PC-9 (cell line): ENCODE results near the gene SMARCA4. TPM values are rescaled to one million over a fixed set of nuclear protein-coding genes. Genes with fewer than 3 reads are reported as not detected.

Experiments
- BruUV-seq: library from RNA; stranded (reverse); fragments of 400-500 nt; replicated peaks from 2 replicates; lab custom pipeline; 2021; lab: Mats Ljungman, UMichigan
- CTCF ChIA-PET: fragments of 300-600 bp; sonication (Branson Sonifier 250); formaldehyde crosslinking; loops from one replicate; lab custom pipeline; 2022; ENCODE audit warnings: antibody characterized with exemption; lab: Charles Lee
- POLR2A ChIA-PET: fragments of 300-600 bp; sonication (Branson Sonifier 250); formaldehyde crosslinking; loops from one replicate; lab custom pipeline; 2022; ENCODE audit warnings: antibody characterized with exemption; ENCODE audit not compliant: unreplicated experiment; lab: Charles Lee
- DNase-seq, 2 experiments: peaks; one replicate each; pipeline versions ENCODE4 v3.0.0 to v3.0.0-alpha.2; 2015 to 2022; ENCODE audit warnings: mixed read lengths in 1 of 2
- H2AFZ ChIP-seq: fragments of 200-600 bp; sonication (generic); 2 replicates; pipeline ENCODE4 v1.8.1; 2017; ENCODE audit warnings: antibody characterized with exemption
- H3F3A ChIP-seq: fragments of 200-600 bp; sonication (generic); 2 replicates; pipeline ENCODE4 v1.8.1; 2017; ENCODE audit warnings: antibody characterized with exemption, mild to moderate bottlenecking, low read depth; ENCODE audit not compliant: insufficient read depth
- H3K27ac ChIP-seq: fragments of 200-600 bp; sonication (generic); 2 replicates; pipeline ENCODE4 v1.6.1; 2016; ENCODE audit warnings: mixed run types
- H3K27me3 ChIP-seq: fragments of 200-600 bp; sonication (generic); 2 replicates; pipeline ENCODE4 v1.6.1; 2016; ENCODE audit warnings: low read depth, mixed run types; ENCODE audit not compliant: insufficient read depth
- H3K36me3 ChIP-seq: fragments of 200-600 bp; sonication (generic); 2 replicates; pipeline ENCODE4 v1.6.1; 2016; ENCODE audit warnings: low read depth, mixed run types
- H3K4me1 ChIP-seq: fragments of 200-600 bp; sonication (generic); replicated peaks from 2 replicates; pipeline ENCODE4 v1.6.1; 2016; ENCODE audit warnings: mixed run types; ENCODE audit not compliant: insufficient read depth
- H3K4me2 ChIP-seq: fragments of 200-600 bp; sonication (generic); 2 replicates; pipeline ENCODE4 v1.6.1; 2017; ENCODE audit warnings: mixed run types
- H3K4me3 ChIP-seq: fragments of 200-600 bp; sonication (generic); 2 replicates; pipeline ENCODE4 v1.6.1; 2016; ENCODE audit warnings: mixed run types
- H3K79me2 ChIP-seq: fragments of 200-600 bp; sonication (generic); 2 replicates; pipeline ENCODE4 v1.6.1; 2017; ENCODE audit warnings: low read depth, mixed run types
- H3K9me2 ChIP-seq: fragments of 200-600 bp; sonication (generic); 2 replicates; pipeline ENCODE4 v1.8.1; 2017; ENCODE audit warnings: mild to moderate bottlenecking; ENCODE audit not compliant: insufficient read depth
- H3K9me3 ChIP-seq: fragments of 200-600 bp; sonication (generic); 2 replicates; pipeline ENCODE4 v1.8.1; 2016; ENCODE audit warnings: low read depth; ENCODE audit not compliant: insufficient read depth
- H4K20me1 ChIP-seq: fragments of 200-600 bp; sonication (generic); 2 replicates; pipeline ENCODE4 v1.8.1; 2017; ENCODE audit not compliant: insufficient read depth
- CTCF ChIP-seq: fragments of 200-600 bp; sonication (generic); conservative IDR thresholded peaks from 2 replicates; pipeline ENCODE4 v1.6.1; 2017; ENCODE audit warnings: mixed run types, antibody characterized with exemption, mild to moderate bottlenecking, moderate library complexity
- EZH2 ChIP-seq: fragments of 200-600 bp; sonication (generic); IDR thresholded peaks from 2 replicates; pipeline ENCODE4 v1.8.0; 2017; ENCODE audit warnings: antibody characterized with exemption, low read depth
- intact Hi-C: fragments of 100-400 bp; cut with micrococcal nuclease; formaldehyde crosslinking; loops from one replicate; pipeline ENCODE4 v1.10.0; 2022; ENCODE audit not compliant: unreplicated experiment
- total RNA-seq: library from RNA; stranded (reverse); gene quantifications from 2 replicates; pipeline ENCODE4 v1.2.3, GENCODE V29; 2021

Gene SMARCA4
- total RNA-seq, 1 experiment from 2014 or later = 136 TPM

GRCh38 chr19:10912619-10913018 lies 48.2 kb upstream of the SMARCA4 start:
- Histone ChIP-seq H3K4me3 (no peak overlapping the region), H3K9me2 (no peaks in the 10 kb centered on the region), H3K9me3 (no peaks in the 10 kb centered on the region), H3K4me2 (no peak overlapping the region), H3K79me2 (no peaks in the 10 kb centered on the region), H3K27ac (no peak overlapping the region), H3K27me3 (no peaks in the 10 kb centered on the region), H3K36me3 (peaks cover 12% of the 10 kb centered on the region; the same call in 1 of the 2 replicates), H3F3A (peaks cover 13% of the 10 kb centered on the region; the same call in 1 of the 2 replicates), H3K4me1 (peaks cover 12% of the 10 kb centered on the region; the same call in 1 of the 2 replicates), H4K20me1 (no peaks in the 10 kb centered on the region), H2AFZ (no peak overlapping the region)
- no TSS peak for BruUV-seq
- intact Hi-C loops = no loop called here
- CTCF ChIA-PET = interaction anchor here (0.5 to 0.7 kb wide), 2 partner anchors 8 to 470 kb away, joined by 4 read pairs; no protein-coding TSS in a partner anchor
- DNase-seq = no peak
- TF ChIP-seq CTCF (no peak), EZH2 (no peak)
- POLR2A ChIA-PET = interaction anchor here (0.6 kb wide), 1 partner anchor 165 kb away, joined by 21 read pairs; no protein-coding TSS in a partner anchor

- no peaks in the 10 kb centered on the region for H4K20me1 ChIP-seq
- POLR2A ChIA-PET = no interaction called here
- TF ChIP-seq EZH2 (no peak), CTCF (no peak)
- no TSS peak for BruUV-seq
- H3F3A ChIP-seq = peaks cover 23% of the 10 kb centered on the region; the same call in 1 of the 2 replicates
- no peaks in the 10 kb centered on the region for H3K9me2 ChIP-seq
- no peaks in the 10 kb centered on the region for H3K27me3 ChIP-seq
- H3K9me3 ChIP-seq = no peaks in the 10 kb centered on the region
- H3K4me1 ChIP-seq = peaks cover 12% of the 10 kb centered on the region; the same call in 1 of the 2 replicates
- no peak overlapping the region for H3K4me3 ChIP-seq
- no peaks in the 10 kb centered on the region for H3K79me2 ChIP-seq
- H3K27ac ChIP-seq = no peak overlapping the region
- H3K4me2 ChIP-seq = no peak overlapping the region
- intact Hi-C loops = no loop called here
- H3K36me3 ChIP-seq = peaks cover 12% of the 10 kb centered on the region; the same call in 1 of the 2 replicates
- no peak overlapping the region for H2AFZ ChIP-seq
- CTCF ChIA-PET = no interaction called here
- DNase-seq = no peak
These were observed 47.0 kb upstream of the SMARCA4 start for GRCh38 chr19:10913716-10914340.

GRCh38 chr19:10915130-10916091 lies 45.4 kb upstream of the SMARCA4 start:
- Histone ChIP-seq H3K4me3 (no peak overlapping the region), H3K9me2 (no peaks in the 10 kb centered on the region), H3K9me3 (no peaks in the 10 kb centered on the region), H3K4me2 (peak overlapping the region; percentile 17; the same call in 1 of the 2 replicates), H3K79me2 (no peaks in the 10 kb centered on the region), H3K4me1 (peaks cover 12% of the 10 kb centered on the region; the same call in 1 of the 2 replicates), H3K27me3 (no peaks in the 10 kb centered on the region), H3K36me3 (0 out of 2 replicates have a peak, but pooled peaks cover 9% of the 10 kb centered on the region), H4K20me1 (no peaks in the 10 kb centered on the region), H3K27ac (no peak overlapping the region), H2AFZ (no peak overlapping the region), H3F3A (peaks cover 36% of the 10 kb centered on the region; the same call in 1 of the 2 replicates)
- POLR2A ChIA-PET = interaction anchor here (0.6 kb wide), 1 partner anchor 466 kb away, joined by 4 read pairs; no protein-coding TSS in a partner anchor
- CTCF ChIA-PET = interaction anchor here (0.5 to 0.6 kb wide), 2 partner anchors 93 to 1794 kb away, joined by 3 to 5 read pairs; no protein-coding TSS in a partner anchor
- peak; percentile 53 to 73 for DNase-seq
- no peak for TF ChIP-seq EZH2
- TF ChIP-seq CTCF = no peak
- no TSS peak for BruUV-seq
- intact Hi-C loops = no loop called here
